ENCODE measurements around the gene MLLT11.
"Not testable (repeated sequence)": the region's sequence is repeated elsewhere in the genome, so short reads cannot be mapped to it uniquely, and the experiment has no call there.

The MLLT11 gene

GRCh38 chr1:151058692-151059091 lies 1.5 kb upstream of the MLLT11 start:
- DNase-seq = no peak

GRCh38 chr1:151059109-151060006 lies 839 bp upstream of the MLLT11 start, which contains the start of gene CDC42SE1:
Gene CDC42SE1 (minus strand): TSS chr1:151059622. CDS start chr1:151055730, 3,892 bp downstream.
- DNase-seq = peak; percentile 81

- peak; percentile 43 for DNase-seq
Measured at GRCh38 chr1:151060657-151061421, 642 bp downstream of the MLLT11 start.

DNA sequence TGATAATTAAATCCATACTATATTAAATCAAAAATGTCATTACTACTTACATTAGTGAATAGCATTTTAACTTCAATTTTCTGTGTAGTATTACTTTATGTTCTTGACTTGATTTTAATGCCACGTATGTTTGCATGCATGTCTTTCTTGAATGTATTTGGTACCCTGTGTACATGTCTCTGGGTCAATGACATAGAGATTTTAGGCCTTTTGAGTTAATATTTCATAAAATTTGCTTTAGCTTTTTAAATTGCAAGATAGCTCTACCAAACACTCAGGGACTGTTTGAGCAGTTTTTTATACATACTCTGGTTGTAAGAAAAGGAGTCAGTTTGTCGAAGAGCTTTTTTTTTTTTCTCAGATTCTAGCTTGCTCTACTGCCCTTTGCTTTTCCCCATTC lies 1.5 kb downstream of the MLLT11 start:
- DNase-seq = no peak

DNA sequence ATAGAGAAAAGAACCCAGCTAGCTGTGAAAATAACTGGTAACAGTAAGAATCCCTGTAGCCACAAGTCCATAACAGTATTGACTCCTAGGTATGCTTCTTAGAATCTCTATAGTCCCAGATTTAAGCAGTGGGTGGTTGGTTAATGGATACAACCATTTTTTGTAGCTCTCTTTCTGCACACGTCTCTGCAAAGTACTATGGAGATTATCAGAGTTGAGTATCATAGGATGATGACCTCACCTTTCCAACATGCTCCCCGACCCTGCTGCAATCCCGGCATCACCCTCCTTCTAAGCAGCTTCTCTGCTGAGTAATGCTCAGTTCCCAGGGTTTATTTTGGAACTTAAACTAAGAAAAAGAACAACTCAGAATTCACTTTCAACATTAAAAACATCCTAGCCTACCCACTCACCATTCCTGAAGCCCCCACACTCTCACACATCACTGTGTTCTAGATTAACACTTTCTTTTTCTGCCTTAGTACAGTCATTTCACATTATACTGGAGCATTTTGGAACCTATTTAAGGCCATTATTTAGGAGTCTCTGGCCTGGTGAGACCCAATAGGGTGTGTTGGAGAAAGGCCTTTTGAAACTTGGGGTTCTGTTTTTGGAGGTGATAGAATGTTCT lies 2.7 kb downstream of the MLLT11 start:
- DNase-seq = peak; percentile 89

- no peak for DNase-seq
Measured at GRCh38 chr1:151065089-151065645, 5.0 kb downstream of the MLLT11 start.

DNA sequence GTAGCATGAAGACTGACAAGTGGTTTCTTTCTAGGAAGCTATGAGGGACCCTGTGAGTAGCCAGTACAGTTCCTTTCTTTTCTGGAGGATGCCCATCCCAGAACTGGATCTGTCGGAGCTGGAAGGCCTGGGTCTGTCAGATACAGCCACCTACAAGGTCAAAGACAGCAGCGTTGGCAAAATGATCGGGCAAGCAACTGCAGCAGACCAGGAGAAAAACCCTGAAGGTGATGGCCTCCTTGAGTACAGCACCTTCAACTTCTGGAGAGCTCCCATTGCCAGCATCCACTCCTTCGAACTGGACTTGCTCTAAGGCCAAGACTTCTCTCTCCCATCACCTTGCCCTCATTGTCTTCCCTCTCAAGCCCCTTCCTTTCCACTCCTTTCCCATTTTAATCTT lies 7.0 kb downstream of the MLLT11 start:
- DNase-seq = no peak

DNA sequence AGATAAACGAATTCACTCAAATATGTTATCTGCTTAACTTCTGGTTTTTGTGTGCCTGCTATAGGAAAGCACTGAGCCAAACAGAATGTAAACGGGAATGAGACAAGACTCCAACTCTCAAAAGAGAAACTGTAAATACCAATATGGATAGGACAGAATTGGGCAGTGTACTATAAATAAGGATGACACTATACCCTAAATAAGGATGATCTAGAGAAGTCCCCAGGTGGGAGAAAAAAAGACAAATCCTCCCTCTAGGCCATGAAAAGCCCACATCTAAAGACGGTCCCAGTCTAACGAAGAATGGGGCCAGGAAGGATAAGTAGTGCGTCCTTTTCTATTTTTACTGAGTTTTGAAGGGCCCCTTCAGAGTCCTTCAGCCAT lies 8.9 kb downstream of the MLLT11 start:
- DNase-seq = no peak

GRCh38 chr1:151070474-151071276 lies 10.5 kb downstream of the MLLT11 start, which contains the start of gene GABPB2:
Gene GABPB2 (plus strand): TSS chr1:151070761. CDS start chr1:151088190, 17,429 bp downstream.
- DNase-seq = peak; percentile 94

- DNase-seq = no peak
Measured at GRCh38 chr1:151072224-151072623, 12.0 kb downstream of the MLLT11 start.

DNA sequence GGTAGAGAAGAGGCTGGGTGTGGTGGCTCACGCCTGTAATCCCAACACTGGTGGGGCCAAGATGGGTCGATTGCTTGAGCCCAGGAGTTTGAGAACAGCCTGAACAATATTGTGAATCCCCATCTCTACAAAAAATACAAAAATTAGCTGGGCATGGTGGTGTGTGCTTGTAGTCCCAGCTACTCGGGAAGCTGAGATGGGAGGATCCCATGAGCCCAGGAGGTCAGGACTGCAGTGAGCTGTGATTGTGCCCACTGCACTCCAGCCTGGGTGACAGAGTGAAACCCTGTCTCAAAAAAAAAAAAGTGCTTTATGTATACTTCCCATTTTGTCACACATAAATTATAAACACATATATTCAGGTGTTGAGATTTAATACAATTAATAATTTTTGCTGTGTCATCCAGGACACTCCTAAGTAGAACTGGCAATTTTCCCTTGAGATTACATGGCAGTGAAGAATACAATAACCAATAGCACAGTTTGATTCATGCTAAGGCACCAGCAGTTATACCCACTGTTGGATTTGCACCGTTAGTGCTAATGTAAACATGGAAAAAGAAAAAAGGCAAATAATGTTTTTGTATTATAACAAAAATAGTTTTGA lies 25.9 kb downstream of the MLLT11 start:
- no peak for DNase-seq

GRCh38 chr1:151097426-151097825 lies 37.2 kb downstream of the MLLT11 start:
- DNase-seq = not testable (repeated sequence)

GRCh38 chr1:151098126-151098525 lies 37.9 kb downstream of the MLLT11 start:
- no peak for DNase-seq

DNA sequence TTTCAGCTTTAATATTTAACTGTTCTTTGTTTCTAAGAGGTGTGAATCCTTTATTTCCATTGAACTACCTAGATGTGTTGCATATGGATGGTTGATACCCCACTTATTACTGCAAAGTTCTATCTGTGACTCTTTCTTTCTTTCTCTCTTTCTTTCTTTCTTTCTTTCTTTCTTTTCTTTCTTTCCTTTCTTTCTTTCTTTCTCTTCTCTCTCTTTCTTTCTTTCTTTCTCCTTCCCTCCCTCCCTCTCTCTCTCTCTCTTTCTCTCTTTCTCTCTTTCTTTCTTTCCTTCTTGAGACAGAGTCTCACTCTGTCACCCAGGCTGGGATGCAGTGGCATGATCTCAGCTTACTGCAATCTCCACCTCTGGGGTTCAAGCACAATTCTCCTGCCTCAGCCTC lies 44.4 kb downstream of the MLLT11 start:
- no peak for DNase-seq

- DNase-seq = peak; percentile 28
Measured at GRCh38 chr1:151106894-151107293, 46.7 kb downstream of the MLLT11 start.

DNA sequence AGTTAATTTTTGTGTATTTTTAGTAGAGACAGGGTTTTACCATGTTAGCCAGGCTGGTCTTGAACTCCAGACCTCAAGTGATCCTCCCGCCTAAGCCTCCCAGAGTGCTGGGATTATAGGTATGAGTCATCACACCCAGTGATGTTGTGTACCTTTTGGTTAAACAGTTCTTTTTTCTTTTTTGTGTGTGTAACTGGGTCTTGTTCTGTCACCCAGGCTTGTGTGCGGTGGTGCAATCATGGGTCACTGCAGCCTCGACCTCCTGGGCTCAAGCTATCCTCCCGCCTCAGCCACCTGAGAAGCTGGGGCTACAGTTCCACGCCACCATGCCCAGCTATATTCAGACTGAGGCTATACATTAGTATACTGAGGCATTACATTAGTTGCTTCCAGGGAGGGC lies 48.1 kb downstream of the MLLT11 start:
- DNase-seq = no peak

- DNase-seq = no peak
Measured at GRCh38 chr1:151113877-151114276, 53.7 kb downstream of the MLLT11 start.
